ENCODE results near the gene MAP4K4. TPM values are rescaled to one million over a fixed set of nuclear protein-coding genes. Genes with fewer than 3 reads are reported as not detected.

Gene MAP4K4
- total and polyA plus RNA-seq, 8 donors, result 9.7 to 38.7 (median 15.3) TPM

GRCh38 chr2:101854877-101855276 is 157.4 kb downstream of the MAP4K4 start:
- no peak for TF ChIP-seq CTCF (IDR thresholded peaks at IDR 0.05)
- DNase-seq (no peak), ATAC-seq (peak in 1 of 4 donors; percentile 38), FAIRE-seq (no peak)
- H3K27me3 ChIP-seq, result no peaks in the 10 kb centered on the region
- intact Hi-C loops (cut with DNase I), result no loop called here
- WGBS, 2 donors, result 81 to 82% methylated on average over 4 of the region's 4 CpGs
- peaks cover 0 to 3% (median 0%) of the 10 kb centered on the region in 3 donors for H3K36me3 ChIP-seq
- no peak overlapping the region for H3K4me3 ChIP-seq
- no peaks in the 10 kb centered on the region for H3K4me1 ChIP-seq
- no peaks in the 10 kb centered on the region for H3K9me3 ChIP-seq
- no peak overlapping the region for H3K27ac ChIP-seq

- Histone ChIP-seq H3K27me3 (no peaks in the 10 kb centered on the region), H3K27ac (no peak overlapping the region), H3K9me3 (no peaks in the 10 kb centered on the region), H3K4me1 (no peaks in the 10 kb centered on the region), H3K4me3 (no peak overlapping the region), H3K36me3 (peaks cover 0 to 11% (median 0%) of the 10 kb centered on the region in 3 donors)
- no peak for TF ChIP-seq CTCF (IDR thresholded peaks at IDR 0.05)
- DNase-seq (no peak), FAIRE-seq (no peak), ATAC-seq (no peak)
- intact Hi-C loops (cut with DNase I), result no loop called here
- WGBS, 2 donors, result 93 to 95% methylated on average over 9 of the region's 9 CpGs
These were observed 158.3 kb downstream of the MAP4K4 start for GRCh38 chr2:101855776-101856175.

DNA sequence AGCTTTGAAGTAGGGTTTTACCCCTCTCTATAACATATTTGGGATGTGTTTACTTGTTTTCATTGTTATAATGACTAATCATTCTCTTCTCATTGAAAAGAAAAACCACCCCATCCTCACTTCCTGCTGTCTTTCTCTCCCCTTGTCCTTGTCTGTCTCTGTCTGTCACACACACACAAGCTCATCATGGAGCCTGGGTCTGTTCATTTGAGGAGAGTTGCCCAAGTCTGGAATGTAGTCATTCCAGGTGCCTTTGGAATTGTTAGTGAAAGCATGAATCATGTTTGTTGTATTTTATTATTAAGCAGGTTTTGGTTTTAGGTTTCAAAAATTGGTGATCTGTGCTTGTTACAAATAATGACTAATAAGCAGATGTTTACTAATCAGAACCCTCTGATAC is 160.7 kb downstream of the MAP4K4 start:
- Histone ChIP-seq H3K9me3 (no peaks in the 10 kb centered on the region), H3K27ac (no peak overlapping the region), H3K27me3 (no peaks in the 10 kb centered on the region), H3K36me3 (peaks cover 0 to 14% (median 0%) of the 10 kb centered on the region in 3 donors), H3K4me1 (no peaks in the 10 kb centered on the region), H3K4me3 (no peak overlapping the region)
- DNase-seq (no peak), FAIRE-seq (no peak), ATAC-seq (no peak)
- intact Hi-C loops (cut with DNase I), result no loop called here
- no peak for TF ChIP-seq CTCF (IDR thresholded peaks at IDR 0.05)

GRCh38 chr2:101858910-101859309 is 161.4 kb downstream of the MAP4K4 start:
- Histone ChIP-seq H3K27ac (no peak overlapping the region), H3K4me3 (no peak overlapping the region), H3K4me1 (no peaks in the 10 kb centered on the region), H3K9me3 (no peaks in the 10 kb centered on the region), H3K27me3 (no peaks in the 10 kb centered on the region), H3K36me3 (peaks cover 0 to 14% (median 0%) of the 10 kb centered on the region in 3 donors)
- intact Hi-C loops (cut with DNase I), result no loop called here
- ATAC-seq (no peak), DNase-seq (no peak), FAIRE-seq (no peak)
- 88 to 98% methylated on average over 4 of the region's 4 CpGs for WGBS, 2 donors
- no peak for TF ChIP-seq CTCF (IDR thresholded peaks at IDR 0.05)

DNA sequence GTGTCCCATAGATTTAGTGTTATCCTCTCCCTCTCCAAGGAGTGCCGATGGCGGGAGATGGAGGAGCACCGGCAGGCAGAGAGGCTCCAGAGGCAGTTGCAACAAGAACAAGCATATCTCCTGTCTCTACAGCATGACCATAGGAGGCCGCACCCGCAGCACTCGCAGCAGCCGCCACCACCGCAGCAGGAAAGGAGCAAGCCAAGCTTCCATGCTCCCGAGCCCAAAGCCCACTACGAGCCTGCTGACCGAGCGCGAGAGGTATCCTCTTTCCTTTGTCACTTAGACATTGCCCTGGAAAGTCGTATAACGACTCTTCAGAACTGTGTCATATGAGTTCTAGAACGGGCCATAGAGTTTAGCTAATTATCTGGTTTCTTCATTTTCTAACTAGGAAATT is 162.1 kb downstream of the MAP4K4 start:
- WGBS, 2 donors, result 96 to 98% methylated on average over 16 of the region's 16 CpGs

More for the DNA sequence above, 162.1 kb downstream of the MAP4K4 start:
- ATAC-seq (no peak), FAIRE-seq (no peak), DNase-seq (no peak)
- Histone ChIP-seq H3K4me3 (no peak overlapping the region), H3K27ac (no peak overlapping the region), H3K36me3 (peaks cover 0 to 14% (median 0%) of the 10 kb centered on the region in 3 donors), H3K9me3 (no peaks in the 10 kb centered on the region), H3K4me1 (no peaks in the 10 kb centered on the region), H3K27me3 (no peaks in the 10 kb centered on the region)
- TF ChIP-seq CTCF (IDR thresholded peaks at IDR 0.05), result no peak
- intact Hi-C loops (cut with DNase I), result no loop called here

All from pancreas (tissue), 10 donors.